ENCODE data around the gene ACD. TPM values are rescaled to one million over a fixed set of nuclear protein-coding genes. Genes with fewer than 3 reads are reported as not detected.

The ACD gene
- total and polyA plus RNA-seq, 2 donors from 2014 or later: 15.2 to 20.0 TPM

DNA sequence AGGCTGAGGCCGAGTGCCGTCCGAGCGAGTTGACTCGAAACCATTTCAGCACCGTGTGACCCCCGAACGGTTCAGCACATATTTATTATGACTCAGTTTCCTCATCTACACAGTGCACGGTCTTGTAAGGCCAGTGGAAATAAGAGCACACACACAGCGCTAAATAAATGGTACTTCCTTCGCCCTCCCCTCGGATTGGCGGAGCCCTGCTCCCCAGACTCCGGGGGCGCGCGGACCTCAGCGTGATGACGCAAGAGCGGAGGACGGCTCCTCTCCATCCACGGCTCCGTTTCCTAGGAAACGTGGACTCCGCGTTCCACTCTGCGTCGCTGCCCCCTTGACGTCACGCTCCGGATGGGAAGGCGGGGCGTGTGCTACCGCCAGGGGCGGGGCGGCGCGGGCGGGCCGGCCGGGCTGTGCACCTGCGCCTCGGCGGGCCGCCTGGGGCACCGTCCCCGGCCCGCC, 536 bp upstream of the ACD start, which contains the start of gene PARD6A:
Gene PARD6A (plus strand): TSS at position 397 of the 465 bp plus-strand sequence. CDS start 79 bp downstream, outside the sequence.
- peaks cover 0 to 3% (median 0%) of the 10 kb centered on the region in 3 donors for H3K36me3 ChIP-seq (ENCODE audit: control insufficient read depth in 2 of 3, insufficient read depth in 3 of 3, low read length in 3 of 3)
- DNase-seq (peak; percentile 93 to 99 (median 97)), FAIRE-seq (no peak)
- H3K4me3 ChIP-seq (ENCODE audit: low read length in 3 of 3): peak within 1 kb of the TSS; percentile 88 to 99 (median 92)
- H3K9ac ChIP-seq (ENCODE audit: low read length in 3 of 3): peak within 1 kb of the TSS; percentile 57 to 90 (median 66)
- intact Hi-C loops (cut with DNase I): no loop called here
- peak within 1 kb of the TSS; percentile 93 to 97 for H3K27ac ChIP-seq (ENCODE audit: low read depth in 2 of 2, low read length in 2 of 2)
- TF ChIP-seq, protein P1, sequence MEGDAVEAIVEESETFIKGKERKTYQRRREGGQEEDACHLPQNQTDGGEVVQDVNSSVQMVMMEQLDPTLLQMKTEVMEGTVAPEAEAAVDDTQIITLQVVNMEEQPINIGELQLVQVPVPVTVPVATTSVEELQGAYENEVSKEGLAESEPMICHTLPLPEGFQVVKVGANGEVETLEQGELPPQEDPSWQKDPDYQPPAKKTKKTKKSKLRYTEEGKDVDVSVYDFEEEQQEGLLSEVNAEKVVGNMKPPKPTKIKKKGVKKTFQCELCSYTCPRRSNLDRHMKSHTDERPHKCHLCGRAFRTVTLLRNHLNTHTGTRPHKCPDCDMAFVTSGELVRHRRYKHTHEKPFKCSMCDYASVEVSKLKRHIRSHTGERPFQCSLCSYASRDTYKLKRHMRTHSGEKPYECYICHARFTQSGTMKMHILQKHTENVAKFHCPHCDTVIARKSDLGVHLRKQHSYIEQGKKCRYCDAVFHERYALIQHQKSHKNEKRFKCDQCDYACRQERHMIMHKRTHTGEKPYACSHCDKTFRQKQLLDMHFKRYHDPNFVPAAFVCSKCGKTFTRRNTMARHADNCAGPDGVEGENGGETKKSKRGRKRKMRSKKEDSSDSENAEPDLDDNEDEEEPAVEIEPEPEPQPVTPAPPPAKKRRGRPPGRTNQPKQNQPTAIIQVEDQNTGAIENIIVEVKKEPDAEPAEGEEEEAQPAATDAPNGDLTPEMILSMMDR (IDR thresholded peaks at IDR 0.05; ENCODE audit: borderline replicate concordance, extremely low read depth, insufficient read depth): no peak
- H3K9me3 ChIP-seq (ENCODE audit: control insufficient read depth in 2 of 3, insufficient read depth in 1 of 3, low read length in 3 of 3): no peaks in the 10 kb centered on the region
- no peaks in the 10 kb centered on the region for H3K27me3 ChIP-seq (ENCODE audit: control insufficient read depth, insufficient read depth, low read length)
- H3K4me1 ChIP-seq (ENCODE audit: control insufficient read depth in 2 of 3, insufficient read depth in 2 of 3, low read depth in 1 of 3, low read length in 3 of 3): peaks cover 0 to 21% (median 5%) of the 10 kb centered on the region in 3 donors

GRCh38 chr16:67658849-67659674, 998 bp downstream of the ACD start:
- H3K9ac ChIP-seq (ENCODE audit: low read length in 3 of 3): peak overlapping the region in 2 of 3 donors; percentile 57 to 62
- H3K4me3 ChIP-seq (ENCODE audit: low read length in 3 of 3): peak overlapping the region in 2 of 3 donors; percentile 92 to 99
- no peaks in the 10 kb centered on the region for H3K9me3 ChIP-seq (ENCODE audit: control insufficient read depth in 2 of 3, insufficient read depth in 1 of 3, low read length in 3 of 3)
- TF ChIP-seq, protein P1 (IDR thresholded peaks at IDR 0.05; ENCODE audit: borderline replicate concordance, extremely low read depth, insufficient read depth): no peak
- intact Hi-C loops (cut with DNase I): no loop called here
- FAIRE-seq: no peak
- H3K4me1 ChIP-seq (ENCODE audit: control insufficient read depth in 2 of 3, insufficient read depth in 2 of 3, low read depth in 1 of 3, low read length in 3 of 3): peaks cover 0 to 18% (median 3%) of the 10 kb centered on the region in 3 donors
- H3K27ac ChIP-seq (ENCODE audit: low read depth in 2 of 2, low read length in 2 of 2): no peak overlapping the region
- peaks cover 0 to 3% (median 0%) of the 10 kb centered on the region in 3 donors for H3K36me3 ChIP-seq (ENCODE audit: control insufficient read depth in 2 of 3, insufficient read depth in 3 of 3, low read length in 3 of 3)
- H3K27me3 ChIP-seq (ENCODE audit: control insufficient read depth, insufficient read depth, low read length): peaks cover 2% of the 10 kb centered on the region
- DNase-seq: no peak

DNA sequence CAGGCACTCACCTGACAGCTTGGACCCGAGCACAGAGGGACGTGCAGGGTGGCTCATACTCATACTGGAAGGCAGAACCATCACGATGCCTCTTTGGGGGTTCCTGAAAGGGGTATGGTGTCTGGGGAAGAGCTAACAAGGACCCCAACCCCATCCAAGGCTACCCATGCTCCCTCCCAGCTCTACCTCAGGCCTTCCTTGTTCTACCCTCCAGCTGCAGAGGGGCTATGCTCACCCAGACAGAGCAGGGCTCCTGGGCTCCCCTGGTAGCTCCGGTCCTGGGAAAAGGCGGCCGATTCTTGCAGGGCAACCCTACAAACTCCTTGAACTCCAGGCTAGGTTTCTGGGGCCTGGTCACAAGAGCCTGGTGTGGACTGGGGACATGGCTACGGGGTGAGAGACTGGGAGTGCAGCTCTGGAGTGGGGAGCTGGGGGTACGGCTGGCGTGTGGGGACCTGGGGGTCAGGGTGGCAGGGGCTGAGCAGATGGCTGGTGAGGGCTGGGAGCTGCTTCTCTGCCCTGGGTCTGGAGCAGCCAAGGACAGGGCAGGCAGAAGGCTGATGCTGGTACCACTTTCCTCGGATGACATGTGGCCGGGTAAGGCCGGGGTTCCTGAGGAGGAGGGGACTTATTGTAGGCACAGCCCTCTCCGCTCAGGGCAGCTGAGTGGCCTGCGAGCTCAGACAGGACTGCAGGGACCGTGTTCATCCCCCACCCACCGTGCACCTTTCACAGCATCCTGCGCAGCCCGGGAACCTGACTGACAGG, 2.1 kb downstream of the ACD start:
- intact Hi-C loops (cut with DNase I): no loop called here
- H3K9ac ChIP-seq (ENCODE audit: low read length in 3 of 3): no peak overlapping the region
- H3K36me3 ChIP-seq (ENCODE audit: control insufficient read depth in 2 of 3, insufficient read depth in 3 of 3, low read length in 3 of 3): peaks cover 0 to 3% (median 0%) of the 10 kb centered on the region in 3 donors
- DNase-seq: peak in 1 of 5 donors; percentile 73
- no peak overlapping the region for H3K4me3 ChIP-seq (ENCODE audit: low read length in 3 of 3)
- TF ChIP-seq, protein P1 (IDR thresholded peaks at IDR 0.05; ENCODE audit: borderline replicate concordance, extremely low read depth, insufficient read depth): no peak
- peaks cover 0 to 23% (median 3%) of the 10 kb centered on the region in 3 donors for H3K4me1 ChIP-seq (ENCODE audit: control insufficient read depth in 2 of 3, insufficient read depth in 2 of 3, low read depth in 1 of 3, low read length in 3 of 3)
- FAIRE-seq: no peak
- H3K27me3 ChIP-seq (ENCODE audit: control insufficient read depth, insufficient read depth, low read length): peaks cover 2% of the 10 kb centered on the region
- no peaks in the 10 kb centered on the region for H3K9me3 ChIP-seq (ENCODE audit: control insufficient read depth in 2 of 3, insufficient read depth in 1 of 3, low read length in 3 of 3)
- no peak overlapping the region for H3K27ac ChIP-seq (ENCODE audit: low read depth in 2 of 2, low read length in 2 of 2)

Data from kidney (tissue), 14 donors.